Measurements from ENCODE around the gene FHOD3. TPM values are rescaled to one million over a fixed set of nuclear protein-coding genes. Genes with fewer than 3 reads are reported as not detected.

The FHOD3 gene
- total and polyA plus RNA-seq, 2 of the 13 experiments (the other 11 are each of a cell fraction or from before 2014, with no cell fraction given), result 0.07 TPM; not detected in 1

DNA sequence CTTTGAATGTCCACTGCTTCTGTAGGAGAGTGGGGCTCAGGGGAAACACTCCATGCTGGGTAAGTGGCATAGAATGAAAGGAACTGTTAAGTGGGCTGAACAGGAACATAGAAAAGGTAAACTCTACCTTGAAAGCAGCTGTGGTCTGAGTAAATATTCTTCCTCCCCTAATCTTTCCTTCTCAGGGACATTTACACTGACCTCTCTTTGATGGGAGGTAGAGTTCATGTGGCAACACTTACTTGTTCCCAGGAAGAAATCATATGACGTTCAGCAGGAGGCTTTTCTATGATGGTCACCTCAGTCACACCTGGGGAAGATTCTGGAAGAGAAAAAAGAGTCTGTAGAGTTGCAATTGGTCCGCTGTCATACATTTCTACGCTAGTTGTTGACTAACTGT, 521.1 kb downstream of the FHOD3 start:
- TF ChIP-seq, protein P1, sequence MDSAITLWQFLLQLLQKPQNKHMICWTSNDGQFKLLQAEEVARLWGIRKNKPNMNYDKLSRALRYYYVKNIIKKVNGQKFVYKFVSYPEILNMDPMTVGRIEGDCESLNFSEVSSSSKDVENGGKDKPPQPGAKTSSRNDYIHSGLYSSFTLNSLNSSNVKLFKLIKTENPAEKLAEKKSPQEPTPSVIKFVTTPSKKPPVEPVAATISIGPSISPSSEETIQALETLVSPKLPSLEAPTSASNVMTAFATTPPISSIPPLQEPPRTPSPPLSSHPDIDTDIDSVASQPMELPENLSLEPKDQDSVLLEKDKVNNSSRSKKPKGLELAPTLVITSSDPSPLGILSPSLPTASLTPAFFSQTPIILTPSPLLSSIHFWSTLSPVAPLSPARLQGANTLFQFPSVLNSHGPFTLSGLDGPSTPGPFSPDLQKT (CRISPR knock-in tag; IDR thresholded peaks at IDR 0.05; ENCODE audit: borderline replicate concordance), result no peak
- no peak for TF ChIP-seq FOXA1 (IDR thresholded peaks at IDR 0.05)
- peak; percentile 17; the same call in 1 of the 2 replicates for TF ChIP-seq FOXA1 (CRISPR knock-in tag; IDR thresholded peaks at IDR 0.05)
- TF ChIP-seq BCL6 (CRISPR knock-in tag; IDR thresholded peaks at IDR 0.05), result peak; percentile 64
- no peak for TF ChIP-seq CHCHD3 (CRISPR knock-in tag; IDR thresholded peaks at IDR 0.05)
- peak; percentile 38; the same call in 1 of the 2 replicates for TF ChIP-seq ISL2 (CRISPR knock-in tag; IDR thresholded peaks at IDR 0.05)
- TF ChIP-seq ZNF335 (CRISPR knock-in tag; IDR thresholded peaks at IDR 0.05), result no peak
- peak; percentile 57; the same call in 1 of the 2 replicates for TF ChIP-seq TCF7 (IDR thresholded peaks at IDR 0.05; ENCODE audit: low read depth)
- TF ChIP-seq NR2F6 (IDR thresholded peaks at IDR 0.05), result peak; percentile 47
- no peak for TF ChIP-seq NR2F6 (CRISPR knock-in tag; IDR thresholded peaks at IDR 0.05)
- TF ChIP-seq, protein P2, sequence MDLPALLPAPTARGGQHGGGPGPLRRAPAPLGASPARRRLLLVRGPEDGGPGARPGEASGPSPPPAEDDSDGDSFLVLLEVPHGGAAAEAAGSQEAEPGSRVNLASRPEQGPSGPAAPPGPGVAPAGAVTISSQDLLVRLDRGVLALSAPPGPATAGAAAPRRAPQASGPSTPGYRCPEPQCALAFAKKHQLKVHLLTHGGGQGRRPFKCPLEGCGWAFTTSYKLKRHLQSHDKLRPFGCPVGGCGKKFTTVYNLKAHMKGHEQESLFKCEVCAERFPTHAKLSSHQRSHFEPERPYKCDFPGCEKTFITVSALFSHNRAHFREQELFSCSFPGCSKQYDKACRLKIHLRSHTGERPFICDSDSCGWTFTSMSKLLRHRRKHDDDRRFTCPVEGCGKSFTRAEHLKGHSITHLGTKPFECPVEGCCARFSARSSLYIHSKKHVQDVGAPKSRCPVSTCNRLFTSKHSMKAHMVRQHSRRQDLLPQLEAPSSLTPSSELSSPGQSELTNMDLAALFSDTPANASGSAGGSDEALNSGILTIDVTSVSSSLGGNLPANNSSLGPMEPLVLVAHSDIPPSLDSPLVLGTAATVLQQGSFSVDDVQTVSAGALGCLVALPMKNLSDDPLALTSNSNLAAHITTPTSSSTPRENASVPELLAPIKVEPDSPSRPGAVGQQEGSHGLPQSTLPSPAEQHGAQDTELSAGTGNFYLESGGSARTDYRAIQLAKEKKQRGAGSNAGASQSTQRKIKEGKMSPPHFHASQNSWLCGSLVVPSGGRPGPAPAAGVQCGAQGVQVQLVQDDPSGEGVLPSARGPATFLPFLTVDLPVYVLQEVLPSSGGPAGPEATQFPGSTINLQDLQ (CRISPR knock-in tag; IDR thresholded peaks at IDR 0.05), result no peak
- 0 out of 2 replicates have a peak, but pooled peaks have one; percentile 21 for TF ChIP-seq NR2F2 (IDR thresholded peaks at IDR 0.05; ENCODE audit: borderline replicate concordance, low read depth)
- no peak for TF ChIP-seq KMT2B (CRISPR knock-in tag; IDR thresholded peaks at IDR 0.05)
- TF ChIP-seq RARA (CRISPR knock-in tag; IDR thresholded peaks at IDR 0.05), result 0 out of 2 replicates have a peak, but pooled peaks have one; percentile 7
- peak; percentile 20 for DNase-seq (ENCODE audit: low spot score)
- ATAC-seq, result no peak
- no TSS peak for BruUV-seq (replicated peaks)
- Histone ChIP-seq H2AFZ (ENCODE audit: low read length) (no peak overlapping the region), H3K9me3 (ENCODE audit: low read length) (no peaks in the 10 kb centered on the region), H3K27ac (ENCODE audit: extremely low read length, insufficient read depth, low read length) (no peak overlapping the region), H3K9ac (ENCODE audit: insufficient read depth, low read depth, low read length) (no peak overlapping the region), H3K27me3 (ENCODE audit: control insufficient read depth in 1 of 2, insufficient read depth in 2 of 2, low read length in 2 of 2) (no peaks in the 10 kb centered on the region), H3K36me3 (replicated peaks in 1 of 2; ENCODE audit: control insufficient read depth in 1 of 2, insufficient read depth in 2 of 2, low read length in 2 of 2) (peaks cover 4 to 22% of the 10 kb centered on the region in 2 experiments; a peak in 3 of 5 replicates), H3K4me1 (ENCODE audit: insufficient read depth, low read length) (peaks cover 17% of the 10 kb centered on the region), H3K79me2 (ENCODE audit: insufficient read depth, low read length) (no peaks in the 10 kb centered on the region), H4K20me1 (ENCODE audit: insufficient read depth, low read length) (no peaks in the 10 kb centered on the region), H3K4me2 (ENCODE audit: low read depth, low read length) (no peak overlapping the region), H3K4me3 (replicated peaks in 1 of 3; ENCODE audit: insufficient read depth in 1 of 3, low read depth in 2 of 3, low read length in 3 of 3) (no peak overlapping the region)
- 77% methylated on average over 3 of the region's 3 CpGs for WGBS (ENCODE audit: low lambda C conversion rate)
- ChIA-PET POLR2A (no interaction called here), CTCF (ENCODE audit: low intra/inter-chr PET ratio, low total read pairs) (no interaction called here)
- intact Hi-C loops (cut with micrococcal nuclease; ENCODE audit: unreplicated experiment) (no loop called here), in situ Hi-C loops (cut with HindIII; ENCODE audit: extremely low pct_ligation_motif_present, low pct_unique_long_range_greater_than_20kb) (no loop called here)
- no peak for FAIRE-seq

All from HepG2 (cell line).